HepG2 (cell line): ENCODE measurements around the gene FGF14. TPM values are rescaled to one million over a fixed set of nuclear protein-coding genes. Genes with fewer than 3 reads are reported as not detected.

ENCODE experiments used
- FOXM1 ChIP-seq: sonication (generic); formaldehyde crosslinking; IDR thresholded peaks from 2 replicates; pipeline ENCODE4 v1.5.0; 2020; ENCODE audit warnings: missing genetic modification reagents
- KIAA2018 ChIP-seq: sonication (generic); formaldehyde crosslinking; IDR thresholded peaks from 2 replicates; pipeline ENCODE4 v1.5.0; 2020; ENCODE audit warnings: mild to moderate bottlenecking, missing genetic modification reagents, borderline replicate concordance
- MAX ChIP-seq: IDR thresholded peaks from 2 replicates; pipeline ENCODE4 v1.6.1; 2012; ENCODE audit warnings: inconsistent platforms
- NPAS2 ChIP-seq: sonication (generic); formaldehyde crosslinking; IDR thresholded peaks from 2 replicates; pipeline ENCODE4 v1.8.0; 2022; ENCODE audit warnings: mild to moderate bottlenecking, missing genetic modification reagents, borderline replicate concordance
- PTBP1 ChIP-seq: fragments of 200-400 bp; formaldehyde crosslinking; IDR thresholded peaks from 2 replicates; pipeline ENCODE4 v1.6.1; 2018; ENCODE audit warnings: low read length, low read depth; ENCODE audit not compliant: poor library complexity, severe bottlenecking
- TFDP1 ChIP-seq: IDR thresholded peaks from 2 replicates; pipeline ENCODE4 v1.6.1; 2016; ENCODE audit warnings: missing compliant biosample characterization, missing genetic modification reagents, borderline replicate concordance
- U2AF1 ChIP-seq: fragments of 200-400 bp; formaldehyde crosslinking; optimal IDR thresholded peaks from 2 replicates; pipeline ENCODE3; 2017; ENCODE audit warnings: mild to moderate bottlenecking, low read depth, low read length
- YEATS4 ChIP-seq: sonication (generic); formaldehyde crosslinking; IDR thresholded peaks from 2 replicates; pipeline ENCODE4 v1.4.0; 2020; ENCODE audit warnings: missing genetic modification reagents, borderline replicate concordance
- ZBTB40 ChIP-seq, 2 experiments: fragments of 450-650 bp in 1 of 2; sonication (generic) in 1 of 2; formaldehyde crosslinking in 1 of 2; IDR thresholded peaks; 2 replicates each; pipeline versions ENCODE4 v1.6.1 to v1.8.0; 2016 to 2022; ENCODE audit warnings: antibody characterized with exemption in 1 of 2, mild to moderate bottlenecking in 1 of 2, missing genetic modification reagents in 1 of 2
- ZKSCAN1 ChIP-seq: fragments of 150-350 bp; IDR thresholded peaks from 2 replicates; pipeline ENCODE4 v1.6.1; 2014; ENCODE audit warnings: low read length
- polyA plus RNA-seq, 8 experiments: library from polyadenylated mRNA; depleted of rRNA in 3 of 8; stranded (reverse) in 7 of 8; unstranded in 1 of 8; fragments of >200 nt; fragmentation: Illumina TruSeq in 4 of 8; extraction: Trizol in 4 of 8; gene quantifications; 2 replicates each; pipeline versions ENCODE4 v1.2.1 to v1.2.3, GENCODE V29; 2011 to 2016; ENCODE audit warnings: low read depth in 4 of 8, missing spikeins in 1 of 8, mixed read lengths in 1 of 8; ENCODE audit not compliant: insufficient read depth in 1 of 8
- total RNA-seq, 5 experiments: library from RNA; depleted of rRNA; stranded (reverse); fragments of >200 nt; fragmentation: Illumina TruSeq; extraction: Trizol; gene quantifications; 2 replicates each; pipeline ENCODE4 v1.2.3, GENCODE V29; 2016; ENCODE audit warnings: low read depth in 1 of 5

Gene FGF14
- total and polyA plus RNA-seq, 2 of the 13 experiments (the other 11 are each of a cell fraction or from before 2014, with no cell fraction given), result not detected

GRCh38 chr13:101752432-101752831 lies 649.4 kb downstream of the FGF14 start (continued):
- TF ChIP-seq ZBTB40 (IDR thresholded peaks at IDR 0.05) (no peak), ZBTB40 (CRISPR knock-in tag; IDR thresholded peaks at IDR 0.05) (no peak), KIAA2018 (CRISPR knock-in tag) (no peak), PTBP1 (no peak), YEATS4 (CRISPR knock-in tag) (no peak), FOXM1 (no peak), ZKSCAN1 (no peak), MAX (no peak), U2AF1 (no peak), TFDP1 (no peak), NPAS2 (CRISPR knock-in tag) (no peak)
